ENCODE results near the gene BRAT1.

The BRAT1 gene

GRCh38 chr7:2573761-2574160 is 18.4 kb upstream of the BRAT1 start:
- Histone ChIP-seq H3K56ac (ENCODE audit: low read length) (no peak overlapping the region), H3K27ac (ENCODE audit: low read depth, low read length) (no peak overlapping the region), H3K4me2 (ENCODE audit: low read length) (no peak overlapping the region), H3K79me1 (ENCODE audit: low read length) (no peaks in the 10 kb centered on the region), H3K4me3 (ENCODE audit: low read length) (no peak overlapping the region), H3K4me1 (ENCODE audit: control insufficient read depth, low read depth, low read length) (no peaks in the 10 kb centered on the region), H3K18ac (ENCODE audit: low read length) (no peak overlapping the region), H3K27me3 (ENCODE audit: insufficient read depth, low read length, poor library complexity) (no peaks in the 10 kb centered on the region), H3K23ac (ENCODE audit: low read length) (no peak overlapping the region), H4K8ac (ENCODE audit: low read depth, low read length) (no peak overlapping the region), H3K79me2 (ENCODE audit: control insufficient read depth, insufficient read depth, low read length) (no peaks in the 10 kb centered on the region), H2BK15ac (replicated peaks; ENCODE audit: low read depth) (no peak overlapping the region), H2AK5ac (ENCODE audit: low read length) (no peak overlapping the region), H2BK120ac (ENCODE audit: low read depth, low read length) (no peak overlapping the region), H3K4ac (ENCODE audit: low read depth, low read length) (no peak overlapping the region), H2BK5ac (ENCODE audit: low read length) (no peak overlapping the region), H4K5ac (ENCODE audit: low read length) (no peak overlapping the region), H3K9ac (ENCODE audit: low read length) (no peak overlapping the region), H3K36me3 (ENCODE audit: control insufficient read depth, insufficient read depth, low read length) (no peaks in the 10 kb centered on the region)
- DNase-seq, result no peak
- WGBS (ENCODE audit: extremely low coverage, insufficient coverage, low lambda C conversion rate), result no CpG with 5 or more reads among the region's 9 CpGs

GRCh38 chr7:2572101-2572842 is 16.9 kb upstream of the BRAT1 start:
- Histone ChIP-seq H3K4me1 (ENCODE audit: control insufficient read depth, low read depth, low read length) (no peaks in the 10 kb centered on the region), H3K18ac (ENCODE audit: low read length) (no peak overlapping the region), H3K36me3 (ENCODE audit: control insufficient read depth, insufficient read depth, low read length) (no peaks in the 10 kb centered on the region), H4K8ac (ENCODE audit: low read depth, low read length) (no peak overlapping the region), H3K9ac (ENCODE audit: low read length) (no peak overlapping the region), H3K4ac (ENCODE audit: low read depth, low read length) (no peak overlapping the region), H3K4me3 (ENCODE audit: low read length) (no peak overlapping the region), H4K5ac (ENCODE audit: low read length) (no peak overlapping the region), H3K79me1 (ENCODE audit: low read length) (no peaks in the 10 kb centered on the region), H3K27me3 (ENCODE audit: insufficient read depth, low read length, poor library complexity) (no peaks in the 10 kb centered on the region), H3K23ac (ENCODE audit: low read length) (no peak overlapping the region), H2BK15ac (replicated peaks; ENCODE audit: low read depth) (no peak overlapping the region), H3K4me2 (ENCODE audit: low read length) (no peak overlapping the region), H3K56ac (ENCODE audit: low read length) (no peak overlapping the region), H3K27ac (ENCODE audit: low read depth, low read length) (no peak overlapping the region), H2AK5ac (ENCODE audit: low read length) (no peak overlapping the region), H2BK120ac (ENCODE audit: low read depth, low read length) (no peak overlapping the region), H2BK5ac (ENCODE audit: low read length) (no peak overlapping the region), H3K79me2 (ENCODE audit: control insufficient read depth, insufficient read depth, low read length) (no peaks in the 10 kb centered on the region)
- DNase-seq, result peak; percentile 44
- no CpG with 5 or more reads among the region's 22 CpGs for WGBS (ENCODE audit: extremely low coverage, insufficient coverage, low lambda C conversion rate)

- Histone ChIP-seq H2BK15ac (replicated peaks; ENCODE audit: low read depth) (no peak overlapping the region), H3K27ac (ENCODE audit: low read depth, low read length) (no peak overlapping the region), H3K4ac (ENCODE audit: low read depth, low read length) (no peak overlapping the region), H3K9ac (ENCODE audit: low read length) (no peak overlapping the region), H3K4me3 (ENCODE audit: low read length) (no peak overlapping the region), H3K23ac (ENCODE audit: low read length) (no peak overlapping the region), H2BK120ac (ENCODE audit: low read depth, low read length) (no peak overlapping the region), H4K8ac (ENCODE audit: low read depth, low read length) (no peak overlapping the region), H3K79me1 (ENCODE audit: low read length) (no peaks in the 10 kb centered on the region), H3K56ac (ENCODE audit: low read length) (no peak overlapping the region), H3K4me2 (ENCODE audit: low read length) (no peak overlapping the region), H3K36me3 (ENCODE audit: control insufficient read depth, insufficient read depth, low read length) (no peaks in the 10 kb centered on the region), H4K5ac (ENCODE audit: low read length) (no peak overlapping the region), H3K18ac (ENCODE audit: low read length) (no peak overlapping the region), H3K27me3 (ENCODE audit: insufficient read depth, low read length, poor library complexity) (no peaks in the 10 kb centered on the region), H3K79me2 (ENCODE audit: control insufficient read depth, insufficient read depth, low read length) (no peaks in the 10 kb centered on the region), H2BK5ac (ENCODE audit: low read length) (no peak overlapping the region), H2AK5ac (ENCODE audit: low read length) (no peak overlapping the region), H3K4me1 (ENCODE audit: control insufficient read depth, low read depth, low read length) (no peaks in the 10 kb centered on the region)
- WGBS (ENCODE audit: extremely low coverage, insufficient coverage, low lambda C conversion rate), result no CpG with 5 or more reads among the region's 15 CpGs
- peak; percentile 13 for DNase-seq
Measured at GRCh38 chr7:2571409-2571808, 16.1 kb upstream of the BRAT1 start.

- DNase-seq, result no peak
- H3K27ac ChIP-seq (ENCODE audit: low read depth, low read length), result no peak overlapping the region
- H3K9ac ChIP-seq (ENCODE audit: low read length), result no peak overlapping the region
- H3K56ac ChIP-seq (ENCODE audit: low read length), result no peak overlapping the region
- no peak overlapping the region for H3K18ac ChIP-seq (ENCODE audit: low read length)
- H3K23ac ChIP-seq (ENCODE audit: low read length), result no peak overlapping the region
- no CpG with 5 or more reads among the region's 16 CpGs for WGBS (ENCODE audit: extremely low coverage, insufficient coverage, low lambda C conversion rate)
- H3K4ac ChIP-seq (ENCODE audit: low read depth, low read length), result no peak overlapping the region
- no peak overlapping the region for H3K4me3 ChIP-seq (ENCODE audit: low read length)
- no peaks in the 10 kb centered on the region for H3K36me3 ChIP-seq (ENCODE audit: control insufficient read depth, insufficient read depth, low read length)
- H3K4me1 ChIP-seq (ENCODE audit: control insufficient read depth, low read depth, low read length), result no peaks in the 10 kb centered on the region
- no peak overlapping the region for H2AK5ac ChIP-seq (ENCODE audit: low read length)
- H4K5ac ChIP-seq (ENCODE audit: low read length), result no peak overlapping the region
- H3K79me2 ChIP-seq (ENCODE audit: control insufficient read depth, insufficient read depth, low read length), result no peaks in the 10 kb centered on the region
- H2BK15ac ChIP-seq (replicated peaks; ENCODE audit: low read depth), result no peak overlapping the region
- no peak overlapping the region for H4K8ac ChIP-seq (ENCODE audit: low read depth, low read length)
- no peak overlapping the region for H3K4me2 ChIP-seq (ENCODE audit: low read length)
- H3K27me3 ChIP-seq (ENCODE audit: insufficient read depth, low read length, poor library complexity), result no peaks in the 10 kb centered on the region
- no peak overlapping the region for H2BK5ac ChIP-seq (ENCODE audit: low read length)
- no peaks in the 10 kb centered on the region for H3K79me1 ChIP-seq (ENCODE audit: low read length)
- no peak overlapping the region for H2BK120ac ChIP-seq (ENCODE audit: low read depth, low read length)
Measured at GRCh38 chr7:2570021-2570420, 14.7 kb upstream of the BRAT1 start.

GRCh38 chr7:2569421-2569820 is 14.1 kb upstream of the BRAT1 start:
- no CpG with 5 or more reads among the region's 14 CpGs for WGBS (ENCODE audit: extremely low coverage, insufficient coverage, low lambda C conversion rate)
- no peak overlapping the region for H3K4me3 ChIP-seq (ENCODE audit: low read length)
- DNase-seq, result no peak

More at GRCh38 chr7:2569421-2569820, 14.1 kb upstream of the BRAT1 start:
- Histone ChIP-seq H4K8ac (ENCODE audit: low read depth, low read length) (no peak overlapping the region), H3K79me2 (ENCODE audit: control insufficient read depth, insufficient read depth, low read length) (no peaks in the 10 kb centered on the region), H3K27ac (ENCODE audit: low read depth, low read length) (no peak overlapping the region), H3K23ac (ENCODE audit: low read length) (no peak overlapping the region), H3K79me1 (ENCODE audit: low read length) (no peaks in the 10 kb centered on the region), H3K4me1 (ENCODE audit: control insufficient read depth, low read depth, low read length) (no peaks in the 10 kb centered on the region), H3K36me3 (ENCODE audit: control insufficient read depth, insufficient read depth, low read length) (no peaks in the 10 kb centered on the region), H3K9ac (ENCODE audit: low read length) (no peak overlapping the region), H2BK5ac (ENCODE audit: low read length) (no peak overlapping the region), H3K4me2 (ENCODE audit: low read length) (no peak overlapping the region), H2AK5ac (ENCODE audit: low read length) (no peak overlapping the region), H4K5ac (ENCODE audit: low read length) (no peak overlapping the region), H3K4ac (ENCODE audit: low read depth, low read length) (no peak overlapping the region), H2BK120ac (ENCODE audit: low read depth, low read length) (no peak overlapping the region), H3K56ac (ENCODE audit: low read length) (no peak overlapping the region), H2BK15ac (replicated peaks; ENCODE audit: low read depth) (no peak overlapping the region), H3K18ac (ENCODE audit: low read length) (no peak overlapping the region), H3K27me3 (ENCODE audit: insufficient read depth, low read length, poor library complexity) (no peaks in the 10 kb centered on the region)
